Mononuclear cell (primary cell): ENCODE measurements around the gene TCERG1L. TPM values are rescaled to one million over a fixed set of nuclear protein-coding genes. Genes with fewer than 3 reads are reported as not detected.
"Not testable (repeated sequence)": the region's sequence is repeated elsewhere in the genome, so short reads cannot be mapped to it uniquely, and the experiment has no call there.

Experiments used
- H3K27me3 ChIP-seq: 2 replicates; pipeline ENCODE4 v1.6.0; 2011; ENCODE audit warnings: low read length, control low read depth; ENCODE audit not compliant: insufficient read depth
- H3K4me1 ChIP-seq: 2 replicates; pipeline ENCODE4 v1.5.1; 2011; ENCODE audit warnings: mild to moderate bottlenecking, low read length, control low read depth; ENCODE audit not compliant: insufficient read depth
- H3K4me3 ChIP-seq: 2 replicates; pipeline ENCODE4 v1.5.1; 2011; ENCODE audit warnings: mild to moderate bottlenecking, low read length, moderate library complexity
- H3K9me3 ChIP-seq: 2 replicates; pipeline ENCODE4 v1.5.1; 2011; ENCODE audit warnings: low read depth, mild to moderate bottlenecking, control low read depth, low read length
- total RNA-seq: library from RNA; depleted of rRNA; stranded (reverse); fragments of >200 nt; gene quantifications from one replicate; pipeline ENCODE4 v1.2.3, GENCODE V29; 2012

The TCERG1L gene
- total RNA-seq, 1 donor, result under 0.01 TPM

DNA sequence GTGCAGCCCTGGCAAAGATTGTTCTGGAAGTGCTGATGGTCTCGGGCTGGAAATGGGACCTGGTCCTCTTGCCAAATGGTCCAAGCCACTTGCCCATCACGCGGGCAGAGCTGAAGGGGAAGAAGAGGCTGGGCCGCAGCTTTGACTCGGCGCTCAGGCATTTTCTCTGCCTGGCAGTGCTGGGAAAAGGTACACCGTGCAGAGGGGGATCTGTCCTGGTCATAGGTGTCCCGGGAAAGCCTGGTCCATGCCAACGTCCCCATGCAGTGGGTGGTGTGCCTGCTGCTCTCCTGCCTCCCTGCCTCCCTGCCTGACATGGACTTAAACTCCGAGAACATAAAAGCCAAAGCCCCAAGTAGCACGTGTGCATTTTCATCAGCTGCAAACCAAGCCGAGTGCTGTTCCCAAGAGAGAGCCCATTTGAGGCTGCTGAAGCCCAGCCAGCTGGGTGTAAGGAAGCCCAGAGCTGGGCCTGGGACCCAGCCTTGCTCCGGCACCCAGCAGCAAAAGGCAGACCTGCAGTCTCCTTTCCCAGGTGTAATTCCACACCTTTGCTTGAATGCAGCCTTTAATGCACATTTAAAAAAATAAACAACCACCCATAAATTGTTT, 72.7 kb downstream of the TCERG1L start:
- no peak overlapping the region for H3K4me3 ChIP-seq
- no peaks in the 10 kb centered on the region for H3K9me3 ChIP-seq
- H3K4me1 ChIP-seq, result no peaks in the 10 kb centered on the region
- no peaks in the 10 kb centered on the region for H3K27me3 ChIP-seq

DNA sequence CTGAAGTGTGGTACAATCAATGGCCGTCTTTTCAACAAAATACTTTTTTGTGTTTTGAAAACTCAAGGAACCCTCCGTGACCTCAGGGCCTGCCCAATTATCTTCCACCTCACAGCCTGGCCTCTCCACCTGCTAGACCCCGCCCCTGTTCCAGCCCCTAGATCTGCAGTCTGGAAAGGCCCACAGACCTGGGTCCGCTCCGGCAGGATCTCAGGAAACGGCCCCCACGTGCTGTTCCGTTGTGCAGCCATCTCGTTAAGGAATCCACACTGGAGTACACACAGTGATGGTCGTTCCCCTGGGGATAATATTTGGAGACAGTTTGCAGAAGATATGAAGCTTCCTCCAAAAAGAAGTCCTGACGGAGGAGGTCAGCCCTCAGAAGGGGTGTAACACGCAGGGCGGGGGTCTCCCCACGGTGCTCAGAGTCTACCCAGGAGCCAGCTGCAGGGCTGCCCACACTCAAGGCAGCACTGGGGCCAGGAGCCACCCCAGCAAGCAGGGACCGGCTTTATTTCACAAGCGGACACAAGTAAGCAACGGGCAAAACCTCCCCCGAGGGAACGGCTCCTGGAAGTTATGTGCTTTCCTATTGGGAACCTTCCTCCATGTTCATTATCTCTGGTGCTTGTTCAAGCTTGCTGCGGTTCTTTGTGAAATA, 73.4 kb downstream of the TCERG1L start:
- no peak overlapping the region for H3K4me3 ChIP-seq
- no peaks in the 10 kb centered on the region for H3K27me3 ChIP-seq

DNA sequence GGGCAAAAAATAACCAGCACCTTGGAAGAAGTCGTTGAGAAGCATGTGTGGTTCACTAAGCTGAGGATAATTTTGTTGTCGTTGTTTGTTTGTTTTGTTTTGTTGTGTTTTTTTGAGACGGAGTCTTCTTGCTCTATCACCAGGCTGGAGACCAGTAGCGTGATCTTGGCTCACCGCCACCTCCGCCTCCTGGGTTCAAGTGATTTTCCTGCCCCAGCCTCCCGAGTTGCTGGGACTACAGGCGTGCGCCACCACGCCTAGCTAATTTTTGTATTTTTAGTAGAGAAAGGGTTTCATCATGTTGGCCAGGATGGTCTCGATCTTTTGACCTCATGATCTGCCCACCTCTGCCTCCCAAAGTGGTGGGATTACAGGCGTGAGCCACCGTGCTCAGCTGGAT, 76.9 kb downstream of the TCERG1L start:
- not testable (repeated sequence) for H3K4me3 ChIP-seq, H3K27me3 ChIP-seq, H3K9me3 ChIP-seq, H3K4me1 ChIP-seq

More for the DNA sequence above, 73.4 kb downstream of the TCERG1L start:
- Histone ChIP-seq H3K9me3 (no peaks in the 10 kb centered on the region), H3K4me1 (no peaks in the 10 kb centered on the region)

DNA sequence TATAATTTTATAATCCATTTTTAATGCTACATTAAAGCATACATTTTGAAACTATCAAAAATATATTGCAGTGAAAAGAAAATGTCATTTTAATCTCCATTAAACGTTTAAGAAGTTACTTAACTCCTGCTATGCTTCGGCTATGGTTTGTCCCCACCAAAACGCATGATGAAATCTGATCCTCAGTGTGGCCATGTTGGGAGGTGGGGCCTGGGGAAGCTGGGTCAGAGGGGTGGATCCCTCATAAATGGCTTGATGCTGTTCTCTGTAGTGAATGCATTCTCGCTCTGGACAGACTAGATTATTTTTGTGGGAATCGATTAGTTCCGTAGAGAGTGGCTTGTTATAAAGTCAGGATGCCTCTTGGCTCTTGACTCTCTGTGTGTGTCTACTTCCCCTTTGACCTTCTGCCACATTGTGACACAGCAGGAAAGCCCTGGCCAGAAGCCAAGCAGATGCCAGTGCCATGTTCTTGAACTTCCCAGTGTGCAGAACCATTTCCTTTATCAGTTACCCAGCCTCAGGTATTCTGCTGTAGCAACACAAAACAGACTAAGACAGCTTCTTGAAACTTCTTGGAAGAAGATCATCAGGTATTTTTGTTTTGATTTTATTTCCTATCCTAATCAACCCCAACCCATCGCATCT, 77.8 kb downstream of the TCERG1L start:
- Histone ChIP-seq H3K4me1 (no peaks in the 10 kb centered on the region), H3K9me3 (no peaks in the 10 kb centered on the region), H3K4me3 (no peak overlapping the region), H3K27me3 (no peaks in the 10 kb centered on the region)

DNA sequence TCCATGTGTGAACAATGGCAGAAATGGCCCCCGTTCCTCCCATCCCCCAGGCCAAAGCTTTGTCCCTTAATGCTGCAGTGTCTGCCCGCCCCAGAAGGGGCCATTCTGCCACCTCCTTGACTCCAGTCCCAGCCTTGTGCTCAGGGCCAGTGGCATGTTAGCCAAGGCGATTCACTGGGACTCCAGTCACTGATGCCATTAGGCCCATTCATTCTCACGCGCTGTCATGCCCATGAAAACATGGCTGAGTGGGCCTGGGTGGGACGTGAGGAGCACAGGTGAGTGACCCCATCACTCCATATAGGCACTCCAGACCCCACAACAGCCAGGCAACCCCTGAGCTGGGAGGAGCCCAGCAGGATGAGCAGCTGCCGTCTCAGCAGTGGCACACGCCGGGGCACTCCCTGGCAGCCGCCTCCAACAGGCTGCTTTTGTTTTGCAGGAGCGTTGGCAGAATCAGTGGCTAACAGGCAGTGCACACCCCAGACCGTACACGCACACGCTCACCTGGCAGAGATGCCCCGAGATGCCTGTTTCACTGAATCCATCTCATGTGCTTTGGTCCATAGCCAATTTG, 79.5 kb downstream of the TCERG1L start:
- no peaks in the 10 kb centered on the region for H3K4me1 ChIP-seq
- no peaks in the 10 kb centered on the region for H3K27me3 ChIP-seq
- no peak overlapping the region for H3K4me3 ChIP-seq
- H3K9me3 ChIP-seq, result no peaks in the 10 kb centered on the region

DNA sequence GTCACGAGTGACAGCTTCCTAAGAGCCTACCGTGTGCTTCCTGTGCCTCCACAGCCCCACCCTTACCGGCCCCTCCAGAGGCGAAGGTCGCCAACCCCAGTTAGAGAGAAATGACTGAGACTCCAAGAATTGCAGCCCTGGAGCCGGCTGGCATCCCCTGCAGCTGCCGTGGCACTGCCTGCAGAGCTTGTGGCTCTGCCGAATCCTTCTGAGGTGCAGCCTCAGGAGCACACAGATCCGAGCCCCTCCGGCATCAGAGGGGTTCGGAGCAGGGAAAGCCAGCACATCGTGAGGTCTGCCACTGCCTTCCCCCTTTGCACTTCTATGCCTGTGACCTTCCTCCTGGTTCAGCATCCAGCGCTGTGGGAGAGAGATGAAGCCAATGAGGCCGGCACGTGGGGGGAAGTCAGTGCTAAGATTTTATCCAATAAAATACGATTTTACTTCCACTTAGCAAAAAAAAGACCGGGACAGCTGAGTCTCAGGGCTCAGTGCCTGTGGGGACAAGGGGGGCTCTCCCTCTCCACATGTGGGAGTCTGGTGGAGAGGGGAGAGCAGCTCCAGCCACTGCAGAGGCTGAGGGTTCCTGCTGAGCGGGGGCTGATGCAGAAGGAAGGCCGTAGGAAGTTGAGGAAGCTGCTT, 80.1 kb downstream of the TCERG1L start:
- Histone ChIP-seq H3K27me3 (no peaks in the 10 kb centered on the region), H3K4me1 (no peaks in the 10 kb centered on the region), H3K9me3 (no peaks in the 10 kb centered on the region), H3K4me3 (no peak overlapping the region)

DNA sequence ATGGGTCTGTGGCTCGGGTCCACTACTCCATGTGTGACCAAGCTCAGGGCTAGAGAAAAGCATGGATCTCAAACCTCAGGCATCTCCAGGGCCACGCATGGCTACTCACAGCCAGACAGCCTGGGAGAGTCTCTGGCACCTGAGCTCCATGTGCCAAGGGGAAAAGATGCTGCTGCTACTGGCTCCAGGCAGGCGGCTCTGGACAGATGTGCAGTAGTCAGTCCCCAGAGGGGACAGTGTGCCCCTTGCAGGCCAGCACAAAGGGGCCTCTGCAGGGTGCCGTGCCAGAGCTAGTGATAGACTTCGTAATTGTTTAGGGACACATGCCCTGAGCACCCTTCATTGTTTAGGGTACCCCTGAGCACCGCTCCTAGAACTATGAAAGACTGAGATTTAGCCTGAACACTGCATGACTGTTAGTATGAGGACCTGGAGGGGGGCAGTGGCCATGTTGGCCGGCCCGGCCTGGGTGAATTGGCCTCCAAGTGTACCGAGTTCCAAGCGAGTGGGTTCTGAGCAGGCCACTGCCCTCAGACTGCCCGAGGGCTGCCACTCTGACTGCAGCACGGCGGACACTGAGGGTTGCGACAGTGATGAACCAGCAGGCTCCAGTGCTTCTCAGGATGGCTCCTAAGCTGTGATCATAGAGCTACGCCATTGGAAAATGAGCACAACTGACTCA, 80.7 kb downstream of the TCERG1L start:
- Histone ChIP-seq H3K27me3 (no peaks in the 10 kb centered on the region), H3K4me3 (no peak overlapping the region), H3K9me3 (no peaks in the 10 kb centered on the region), H3K4me1 (no peaks in the 10 kb centered on the region)

DNA sequence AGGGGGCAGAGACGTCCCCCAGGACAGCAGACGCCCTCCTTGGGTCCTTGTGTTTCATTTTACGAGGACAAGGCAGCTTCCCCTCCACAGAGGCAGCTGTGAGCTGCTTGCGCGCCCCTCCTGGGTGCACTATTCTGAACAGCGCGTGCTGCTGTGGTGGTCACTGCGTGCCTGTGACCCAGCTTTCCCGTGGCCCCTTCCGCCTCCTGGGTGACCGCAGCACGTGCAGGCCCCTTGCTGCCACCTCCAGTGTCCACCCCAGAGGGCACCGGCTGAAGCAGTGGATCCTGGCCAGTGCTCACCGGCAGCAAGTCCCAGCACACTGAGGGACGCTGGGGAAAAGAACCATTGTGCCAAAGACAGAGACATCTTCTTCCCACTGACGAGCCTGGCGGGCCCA, 81.4 kb downstream of the TCERG1L start:
- H3K9me3 ChIP-seq, result no peaks in the 10 kb centered on the region

DNA sequence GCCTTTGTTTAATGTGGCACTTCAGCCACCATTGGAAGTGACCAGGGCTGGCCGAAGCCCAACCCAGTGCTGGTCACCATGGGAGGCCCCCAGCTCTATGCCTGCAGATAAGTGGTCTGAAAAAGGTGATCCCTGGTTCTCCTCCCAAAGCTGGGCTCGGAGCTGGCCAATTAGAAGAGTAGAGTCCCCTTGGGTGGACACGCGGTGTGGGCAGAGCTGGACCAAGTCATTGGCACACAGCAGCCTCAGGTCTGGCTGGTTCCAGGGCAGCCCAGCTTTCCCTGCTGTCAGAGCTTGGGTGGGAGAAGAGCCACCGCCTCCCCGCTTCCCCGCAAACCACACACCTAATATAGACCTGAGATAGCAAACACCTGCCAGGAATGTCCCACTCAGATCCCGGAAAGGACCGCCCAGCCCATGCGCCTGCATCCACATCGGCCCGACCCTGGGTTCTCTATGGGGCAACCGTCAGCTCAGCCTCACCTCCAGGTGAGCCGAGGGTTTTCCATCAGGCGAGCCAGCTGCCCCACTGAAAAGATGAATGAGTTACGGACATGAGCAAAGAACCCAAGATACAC, 84.3 kb downstream of the TCERG1L start:
- no peaks in the 10 kb centered on the region for H3K27me3 ChIP-seq
- H3K4me1 ChIP-seq, result no peaks in the 10 kb centered on the region
- no peaks in the 10 kb centered on the region for H3K9me3 ChIP-seq
- no peak overlapping the region for H3K4me3 ChIP-seq

More for the DNA sequence above, 81.4 kb downstream of the TCERG1L start:
- no peak overlapping the region for H3K4me3 ChIP-seq
- H3K27me3 ChIP-seq, result no peaks in the 10 kb centered on the region
- no peaks in the 10 kb centered on the region for H3K4me1 ChIP-seq

DNA sequence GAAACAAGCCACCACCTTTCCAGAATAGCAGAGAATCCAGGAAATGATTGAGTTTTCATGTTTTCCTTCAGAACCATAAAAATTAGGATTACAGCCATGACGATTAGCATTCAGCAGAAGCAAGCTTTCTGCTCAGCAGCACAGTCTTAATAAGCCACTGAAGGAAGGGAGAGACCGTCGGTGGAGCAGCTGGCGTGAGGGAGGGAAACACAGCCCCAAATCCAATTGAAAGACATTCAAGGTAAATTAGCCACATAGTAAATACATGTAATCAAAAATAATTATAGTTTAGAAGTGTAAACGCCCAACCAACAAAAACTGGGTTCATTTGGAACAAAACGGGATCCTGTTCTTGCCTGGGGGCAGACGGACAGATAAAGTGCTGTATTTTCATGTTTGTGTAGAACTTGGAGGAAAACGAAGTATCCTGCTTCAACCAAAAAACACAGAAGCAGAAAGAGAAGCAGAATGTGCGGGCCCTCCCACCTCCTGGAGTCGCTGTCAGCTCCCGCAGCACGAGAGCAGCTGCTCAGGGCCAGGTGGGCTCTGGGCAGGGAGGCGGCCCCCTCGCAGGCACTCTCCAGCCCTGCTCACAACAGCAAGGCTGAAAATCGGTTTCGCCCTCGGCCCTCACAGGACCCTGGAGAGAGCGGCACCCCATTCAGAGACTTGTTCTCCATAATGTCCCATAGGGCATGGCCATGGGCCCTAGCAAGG, 84.9 kb downstream of the TCERG1L start:
- Histone ChIP-seq H3K9me3 (no peaks in the 10 kb centered on the region), H3K4me3 (no peak overlapping the region), H3K4me1 (no peaks in the 10 kb centered on the region), H3K27me3 (no peaks in the 10 kb centered on the region)

DNA sequence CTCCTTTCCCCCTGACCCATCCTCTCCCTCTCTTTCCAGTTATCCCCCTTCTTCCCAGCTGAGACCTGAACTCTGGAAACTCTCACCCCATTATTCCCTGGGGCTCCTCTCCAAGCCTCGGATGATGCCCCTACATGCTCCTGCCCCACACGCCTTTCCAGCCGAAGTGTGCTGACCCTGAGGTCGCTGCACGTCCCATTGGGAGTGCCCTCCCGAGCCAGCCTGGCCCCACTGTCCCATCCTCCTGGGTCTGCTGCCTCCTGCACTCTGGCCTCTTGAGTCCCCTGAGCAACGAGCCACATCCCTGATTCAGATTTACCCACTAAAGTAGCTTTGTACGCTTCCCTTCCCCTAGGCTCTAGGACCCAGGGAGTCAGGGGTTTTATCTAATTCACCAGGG, 87.4 kb downstream of the TCERG1L start:
- Histone ChIP-seq H3K4me1 (no peaks in the 10 kb centered on the region), H3K4me3 (no peak overlapping the region), H3K9me3 (no peaks in the 10 kb centered on the region), H3K27me3 (no peaks in the 10 kb centered on the region)

DNA sequence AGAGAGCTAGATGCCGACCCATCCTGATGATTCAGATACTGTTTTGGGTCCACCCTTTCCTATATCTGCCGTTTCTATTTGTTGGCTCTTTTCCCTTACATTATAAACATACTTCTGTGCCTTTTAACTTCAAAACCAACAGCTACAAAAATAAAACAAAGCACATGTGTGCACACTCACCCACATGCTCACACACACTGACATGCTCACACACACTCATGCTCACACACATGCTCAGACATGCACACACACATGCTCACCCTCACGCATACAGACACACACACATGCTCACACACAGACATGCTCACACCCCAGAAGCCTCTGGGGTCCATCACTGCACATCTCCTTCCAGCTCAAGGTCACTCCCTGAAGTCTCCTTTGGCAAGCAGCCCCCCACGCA, 88.1 kb downstream of the TCERG1L start:
- H3K9me3 ChIP-seq, result no peaks in the 10 kb centered on the region
- H3K4me3 ChIP-seq, result no peak overlapping the region
- H3K4me1 ChIP-seq, result no peaks in the 10 kb centered on the region
- no peaks in the 10 kb centered on the region for H3K27me3 ChIP-seq

DNA sequence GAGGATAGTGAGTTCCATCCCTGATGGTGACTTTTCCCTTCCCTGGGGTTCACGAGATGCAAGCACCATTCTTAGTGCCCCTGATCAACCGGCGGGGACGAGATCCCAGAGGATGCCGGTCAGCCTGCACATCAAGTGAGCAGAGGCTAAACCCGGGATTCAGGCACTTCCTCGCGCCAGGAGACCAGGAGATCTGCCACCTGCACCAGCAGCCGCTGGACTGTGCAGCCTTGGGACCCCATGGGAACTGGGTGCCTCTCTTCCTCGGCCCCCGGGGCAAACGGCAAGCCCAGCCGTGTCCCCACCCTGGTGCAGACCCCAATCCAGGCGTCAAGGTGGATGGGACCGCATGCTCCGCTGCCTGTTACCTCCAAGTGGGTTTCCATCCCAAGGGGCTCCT, 88.5 kb downstream of the TCERG1L start:
- no peaks in the 10 kb centered on the region for H3K27me3 ChIP-seq
- no peak overlapping the region for H3K4me3 ChIP-seq
- no peaks in the 10 kb centered on the region for H3K9me3 ChIP-seq
- no peaks in the 10 kb centered on the region for H3K4me1 ChIP-seq
